ENCODE data around the gene SPEM1. TPM values are rescaled to one million over a fixed set of nuclear protein-coding genes. Genes with fewer than 3 reads are reported as not detected.
"Not testable (repeated sequence)": the region's sequence is repeated elsewhere in the genome, so short reads cannot be mapped to it uniquely, and the experiment has no call there.

Gene SPEM1
- polyA plus RNA-seq, 3 donors: not detected

- DNase-seq: peak; percentile 42
Observed at GRCh38 chr17:7468804-7469389, 48.8 kb downstream of the SPEM1 start.

GRCh38 chr17:7469843-7470242, 49.7 kb downstream of the SPEM1 start:
- DNase-seq: not testable (repeated sequence)

GRCh38 chr17:7470457-7470973, 50.4 kb downstream of the SPEM1 start:
- DNase-seq: not testable (repeated sequence)

Other genes with a start within 250 kb of the SPEM1 start
- gene ASGR1, start 241.0 kb upstream of the SPEM1 start, polyA plus RNA-seq (ENCODE audit: insufficient read length in 3 of 3): 10 to 100 TPM in 1 of 3 donors, 1 to 10 TPM in 2; 8.1 to 10.6 (median 8.6) TPM
- 10 to 100 TPM; 32.1 to 39.7 (median 35.3) TPM for gene DLG4, start 200.5 kb upstream of the SPEM1 start, polyA plus RNA-seq (ENCODE audit: insufficient read length in 3 of 3)
- gene ACADVL, start 200.4 kb upstream of the SPEM1 start, polyA plus RNA-seq (ENCODE audit: insufficient read length in 3 of 3): 100 to 1,000 TPM; 488 to 565 (median 530) TPM
- 10 to 100 TPM; 62.4 to 66.1 (median 64.6) TPM for gene DVL2, start 185.8 kb upstream of the SPEM1 start, polyA plus RNA-seq (ENCODE audit: insufficient read length in 3 of 3)
- 10 to 100 TPM; 59.0 to 72.3 (median 64.3) TPM for gene PHF23, start 180.9 kb upstream of the SPEM1 start, polyA plus RNA-seq (ENCODE audit: insufficient read length in 3 of 3)
- gene GABARAP, start 177.9 kb upstream of the SPEM1 start, polyA plus RNA-seq (ENCODE audit: insufficient read length in 3 of 3): 100 to 1,000 TPM; 456 to 505 (median 482) TPM
- 100 to 1,000 TPM; 145 to 149 (median 146) TPM for gene CTDNEP1, start 168.6 kb upstream of the SPEM1 start, polyA plus RNA-seq (ENCODE audit: insufficient read length in 3 of 3)
- gene ELP5, start 168.1 kb upstream of the SPEM1 start, polyA plus RNA-seq (ENCODE audit: insufficient read length in 3 of 3): 10 to 100 TPM; 53.8 to 63.4 (median 57.1) TPM
- 10 to 100 TPM; 45.0 to 67.5 (median 58.4) TPM for gene CLDN7, start 157.8 kb upstream of the SPEM1 start, polyA plus RNA-seq (ENCODE audit: insufficient read length in 3 of 3)
- gene SLC2A4, start 138.6 kb upstream of the SPEM1 start, polyA plus RNA-seq (ENCODE audit: insufficient read length in 3 of 3): 1 to 10 TPM; 1.8 to 3.7 (median 2.5) TPM
- gene YBX2, start 125.7 kb upstream of the SPEM1 start, polyA plus RNA-seq (ENCODE audit: insufficient read length in 3 of 3): 1 to 10 TPM; 4.0 to 4.7 (median 4.2) TPM
- gene EIF5A, start 112.7 kb upstream of the SPEM1 start, polyA plus RNA-seq (ENCODE audit: insufficient read length in 3 of 3): 100 to 1,000 TPM; 289 to 360 (median 348) TPM
- gene GPS2, start 105.0 kb upstream of the SPEM1 start, polyA plus RNA-seq (ENCODE audit: insufficient read length in 3 of 3): 100 to 1,000 TPM in 1 of 3 donors, 10 to 100 TPM in 2; 96.6 to 102 (median 97.8) TPM
- gene NEURL4, start 91.0 kb upstream of the SPEM1 start, polyA plus RNA-seq (ENCODE audit: insufficient read length in 3 of 3): 10 to 100 TPM; 32.4 to 37.7 (median 35.8) TPM
- 10 to 100 TPM in 1 of 3 donors, 1 to 10 TPM in 2; 7.0 to 10.2 (median 9.8) TPM for gene ACAP1, start 83.8 kb upstream of the SPEM1 start, polyA plus RNA-seq (ENCODE audit: insufficient read length in 3 of 3)
- gene KCTD11, start 68.2 kb upstream of the SPEM1 start, polyA plus RNA-seq (ENCODE audit: insufficient read length in 3 of 3): 10 to 100 TPM; 11.8 to 14.5 (median 13.1) TPM
- not detected for gene TMEM95, start 65.2 kb upstream of the SPEM1 start, polyA plus RNA-seq (ENCODE audit: insufficient read length in 3 of 3)
- 1 to 10 TPM; 5.7 to 7.9 (median 6.1) TPM for gene TNK1, start 39.2 kb upstream of the SPEM1 start, polyA plus RNA-seq (ENCODE audit: insufficient read length in 3 of 3)
- 10 to 100 TPM; 37.4 to 45.5 (median 41.1) TPM for gene PLSCR3, start 25.8 kb upstream of the SPEM1 start, polyA plus RNA-seq (ENCODE audit: insufficient read length in 3 of 3)
- gene TMEM256, start 16.2 kb upstream of the SPEM1 start, polyA plus RNA-seq (ENCODE audit: insufficient read length in 3 of 3): 100 to 1,000 TPM in 1 of 3 donors, 10 to 100 TPM in 2; 83.2 to 104 (median 93.7) TPM
- gene NLGN2, start 12.5 kb upstream of the SPEM1 start, polyA plus RNA-seq (ENCODE audit: insufficient read length in 3 of 3): 10 to 100 TPM; 27.6 to 31.3 (median 29.4) TPM
- not detected for gene SPEM2, start 5.3 kb downstream of the SPEM1 start, polyA plus RNA-seq (ENCODE audit: insufficient read length in 3 of 3)
- not detected for gene SPEM3, start 8.5 kb downstream of the SPEM1 start, polyA plus RNA-seq (ENCODE audit: insufficient read length in 3 of 3)
- 1 to 10 TPM; 4.4 to 5.5 (median 5.1) TPM for gene TMEM102, start 15.1 kb downstream of the SPEM1 start, polyA plus RNA-seq (ENCODE audit: insufficient read length in 3 of 3)
- gene FGF11, start 19.2 kb downstream of the SPEM1 start, polyA plus RNA-seq (ENCODE audit: insufficient read length in 3 of 3): 1 to 10 TPM; 5.9 to 6.7 (median 6.0) TPM
- 10 to 100 TPM in 2 of 3 donors, 1 to 10 TPM in 1; 9.0 to 12.1 (median 10.7) TPM for gene CHRNB1, start 24.7 kb downstream of the SPEM1 start, polyA plus RNA-seq (ENCODE audit: insufficient read length in 3 of 3)
- 10 to 100 TPM; 40.8 to 49.5 (median 47.1) TPM for gene ZBTB4, start 59.3 kb downstream of the SPEM1 start, polyA plus RNA-seq (ENCODE audit: insufficient read length in 3 of 3)
- under 1 TPM; 0.20 to 0.67 (median 0.52) TPM for gene SLC35G6, start 61.1 kb downstream of the SPEM1 start, polyA plus RNA-seq (ENCODE audit: insufficient read length in 3 of 3)
- gene POLR2A, start 64.0 kb downstream of the SPEM1 start, polyA plus RNA-seq (ENCODE audit: insufficient read length in 3 of 3): 100 to 1,000 TPM; 142 to 149 (median 143) TPM
- gene TNFSF12, start 128.7 kb downstream of the SPEM1 start, polyA plus RNA-seq (ENCODE audit: insufficient read length in 3 of 3): 10 to 100 TPM; 25.7 to 30.1 (median 28.2) TPM
- 10 to 100 TPM; 12.8 to 18.2 (median 13.5) TPM for gene TNFSF13, start 138.4 kb downstream of the SPEM1 start, polyA plus RNA-seq (ENCODE audit: insufficient read length in 3 of 3)
- 10 to 100 TPM; 61.2 to 77.8 (median 73.5) TPM for gene SENP3, start 141.6 kb downstream of the SPEM1 start, polyA plus RNA-seq (ENCODE audit: insufficient read length in 3 of 3)
- gene CD68, start 159.3 kb downstream of the SPEM1 start, polyA plus RNA-seq (ENCODE audit: insufficient read length in 3 of 3): 10 to 100 TPM; 58.8 to 76.9 (median 62.4) TPM
- gene MPDU1, start 163.5 kb downstream of the SPEM1 start, polyA plus RNA-seq (ENCODE audit: insufficient read length in 3 of 3): 100 to 1,000 TPM; 106 to 126 (median 123) TPM
- gene SOX15, start 169.8 kb downstream of the SPEM1 start, polyA plus RNA-seq (ENCODE audit: insufficient read length in 3 of 3): 1 to 10 TPM; 3.7 to 4.9 (median 3.8) TPM
- gene FXR2, start 194.6 kb downstream of the SPEM1 start, polyA plus RNA-seq (ENCODE audit: insufficient read length in 3 of 3): 10 to 100 TPM; 48.9 to 54.0 (median 52.3) TPM
- 100 to 1,000 TPM; 145 to 161 (median 161) TPM for gene SAT2, start 207.5 kb downstream of the SPEM1 start, polyA plus RNA-seq (ENCODE audit: insufficient read length in 3 of 3)
- gene SHBG, start 209.8 kb downstream of the SPEM1 start, polyA plus RNA-seq (ENCODE audit: insufficient read length in 3 of 3): 1 to 10 TPM; 4.6 to 7.3 (median 6.4) TPM
- gene ATP1B2, start 230.6 kb downstream of the SPEM1 start, polyA plus RNA-seq (ENCODE audit: insufficient read length in 3 of 3): 10 to 100 TPM; 18.1 to 24.2 (median 21.5) TPM